HepG2 (cell line): ENCODE measurements around the gene NRG3. TPM values are rescaled to one million over a fixed set of nuclear protein-coding genes. Genes with fewer than 3 reads are reported as not detected.

ENCODE experiments used
- ATAC-seq: fragments of 200-7000 bp; cut with Tn5 transposase; 3 replicates; pipeline ENCODE4 v1.9.1; 2020; ENCODE audit warnings: mild to moderate bottlenecking, moderate library complexity
- BruUV-seq: library from RNA; stranded (reverse); fragments of 400-500 nt; replicated peaks from 2 replicates; lab custom pipeline; 2021; lab: Mats Ljungman, UMichigan
- CTCF ChIA-PET: fragments of 300-600 bp; formaldehyde crosslinking; extraction: SDS; loops from one replicate; lab custom pipeline; 2021; ENCODE audit warnings: low total read pairs, inconsistent platforms, low intra/inter-chr PET ratio; lab: Yijun Ruan, JAX
- POLR2A ChIA-PET: fragments of 350-600 bp; sonication (Branson Sonifier 250); formaldehyde crosslinking; loops from one replicate; lab custom pipeline; 2020; ENCODE audit warnings: antibody characterized with exemption, inconsistent platforms; lab: Yijun Ruan, JAX
- DNase-seq: peaks from one replicate; pipeline ENCODE4 v3.0.0-alpha.2; 2015; ENCODE audit warnings: low spot score
- FAIRE-seq: peaks from 3 replicates; lab custom pipeline; 2011; peaks lifted over from hg19 to GRCh38; lab: Jason Lieb, UNC
- H2AFZ ChIP-seq: one replicate; pipeline ENCODE4 v1.6.1; 2011; ENCODE audit warnings: low read length, inconsistent platforms
- H3K27ac ChIP-seq: fragments of 300-600 bp; 3 replicates; pipeline ENCODE4 v1.8.0; 2011; ENCODE audit warnings: mixed run types, mild to moderate bottlenecking, mixed read lengths, low read length, inconsistent platforms; ENCODE audit not compliant: insufficient read depth; ENCODE audit errors: extremely low read length
- H3K27me3 ChIP-seq, 2 experiments: fragments of 200-600 bp in 1 of 2; 2 replicates in 1 of 2; 3 replicates in 1 of 2; pipeline versions ENCODE4 v1.6.0 to v1.8.0; 2011; ENCODE audit warnings: low read length in 2 of 2, mild to moderate bottlenecking in 2 of 2, moderate library complexity in 2 of 2, inconsistent platforms in 1 of 2; ENCODE audit not compliant: insufficient read depth in 2 of 2, control insufficient read depth in 1 of 2
- H3K36me3 ChIP-seq, 2 experiments: fragments of 200-600 bp in 1 of 2; replicated peaks in 1 of 2; 2 replicates in 1 of 2; 3 replicates in 1 of 2; pipeline versions ENCODE4 v1.5.1 to v1.8.0; 2011; ENCODE audit warnings: low read length in 2 of 2, inconsistent platforms in 1 of 2; ENCODE audit not compliant: insufficient read depth in 2 of 2, control insufficient read depth in 1 of 2
- H3K4me1 ChIP-seq: 2 replicates; pipeline ENCODE4 v1.5.1; 2012; ENCODE audit warnings: low read length, inconsistent platforms; ENCODE audit not compliant: insufficient read depth
- H3K4me2 ChIP-seq: 2 replicates; pipeline ENCODE4 v1.6.0; 2011; ENCODE audit warnings: low read depth, low read length, inconsistent platforms
- H3K4me3 ChIP-seq, 3 experiments: fragments of 200-600 bp in 1 of 3; sonication (generic), shearing (Covaris generic) in 1 of 3; replicated peaks in 1 of 3; 2 replicates each; pipeline ENCODE4 v1.5.1; 2011 to 2016; ENCODE audit warnings: low read length in 3 of 3, inconsistent platforms in 2 of 3, low read depth in 2 of 3, mild to moderate bottlenecking in 2 of 3, control low read depth in 1 of 3, mixed read lengths in 1 of 3; ENCODE audit not compliant: insufficient read depth in 1 of 3
- H3K79me2 ChIP-seq: one replicate; pipeline ENCODE4 v1.6.1; 2011; ENCODE audit warnings: low read length, inconsistent platforms; ENCODE audit not compliant: insufficient read depth
- H3K9ac ChIP-seq: 2 replicates; pipeline ENCODE4 v1.6.0; 2011; ENCODE audit warnings: mild to moderate bottlenecking, low read depth, low read length, inconsistent platforms; ENCODE audit not compliant: insufficient read depth
- H3K9me3 ChIP-seq: 2 replicates; pipeline ENCODE4 v1.5.1; 2012; ENCODE audit warnings: mild to moderate bottlenecking, low read length
- H4K20me1 ChIP-seq: 2 replicates; pipeline ENCODE4 v1.6.0; 2011; ENCODE audit warnings: inconsistent platforms, mild to moderate bottlenecking, low read length, moderate library complexity; ENCODE audit not compliant: insufficient read depth
- ARNT2 ChIP-seq: sonication (generic); formaldehyde crosslinking; IDR thresholded peaks from 2 replicates; pipeline ENCODE4 v1.8.0; 2022; ENCODE audit warnings: mild to moderate bottlenecking, low read depth, missing genetic modification reagents, moderate library complexity
- ATM ChIP-seq: fragments of 450-650 bp; IDR thresholded peaks from 2 replicates; pipeline ENCODE4 v1.7.1; 2017; ENCODE audit warnings: mild to moderate bottlenecking, borderline replicate concordance
- GATA4 ChIP-seq: sonication (generic); IDR thresholded peaks from 2 replicates; pipeline ENCODE4 v1.6.1; 2016; ENCODE audit warnings: antibody characterized with exemption, low read depth, borderline replicate concordance
- MED1 ChIP-seq: sonication (generic); formaldehyde crosslinking; IDR thresholded peaks from 2 replicates; pipeline ENCODE4 v1.4.0; 2020; ENCODE audit warnings: missing genetic modification reagents
- NBN ChIP-seq: fragments of 450-650 bp; conservative IDR thresholded peaks from 2 replicates; pipeline ENCODE4 v1.6.1; 2017
- PAWR ChIP-seq: sonication (generic); formaldehyde crosslinking; IDR thresholded peaks from 2 replicates; pipeline ENCODE4 v1.4.0; 2020; ENCODE audit warnings: missing genetic modification reagents, mild to moderate bottlenecking, borderline replicate concordance
- RBM22 ChIP-seq: fragments of 200-400 bp; formaldehyde crosslinking; optimal IDR thresholded peaks from 2 replicates; pipeline ENCODE3; 2017; ENCODE audit warnings: mild to moderate bottlenecking, low read length, moderate library complexity
- SALL2 ChIP-seq: sonication (generic); formaldehyde crosslinking; IDR thresholded peaks from 2 replicates; pipeline ENCODE4 v1.8.1; 2023; ENCODE audit warnings: mild to moderate bottlenecking, missing genetic modification reagents, inconsistent platforms
- SIN3B ChIP-seq: fragments of 150-350 bp; IDR thresholded peaks from 2 replicates; pipeline ENCODE4 v1.6.1; 2014; ENCODE audit warnings: low read length
- ZBTB1 ChIP-seq: sonication (generic); formaldehyde crosslinking; IDR thresholded peaks from 2 replicates; pipeline ENCODE4 v1.4.0; 2020; ENCODE audit warnings: missing genetic modification reagents, borderline replicate concordance
- ZFP62 ChIP-seq: sonication (generic); formaldehyde crosslinking; IDR thresholded peaks from 2 replicates; pipeline ENCODE4 v1.4.0; 2020; ENCODE audit warnings: missing genetic modification reagents
- ZFX ChIP-seq: sonication (generic); formaldehyde crosslinking; IDR thresholded peaks from 2 replicates; pipeline ENCODE4 v1.4.0; 2020; ENCODE audit warnings: mild to moderate bottlenecking, low read depth, missing genetic modification reagents, moderate library complexity
- ZMAT5 ChIP-seq: sonication (generic); formaldehyde crosslinking; IDR thresholded peaks from 2 replicates; pipeline ENCODE4 v1.5.0; 2020; ENCODE audit warnings: mild to moderate bottlenecking, low read depth, missing genetic modification reagents, borderline replicate concordance
- ZNF264 ChIP-seq: sonication (generic); formaldehyde crosslinking; IDR thresholded peaks from 2 replicates; pipeline ENCODE4 v1.4.0; 2020; ENCODE audit warnings: missing genetic modification reagents
- ZNF296 ChIP-seq: sonication (generic); formaldehyde crosslinking; conservative IDR thresholded peaks from 2 replicates; pipeline ENCODE4 v1.5.0; 2020; ENCODE audit warnings: mild to moderate bottlenecking, missing genetic modification reagents
- ZNF7 ChIP-seq: IDR thresholded peaks from 2 replicates; pipeline ENCODE4 v1.6.1; 2016; ENCODE audit warnings: missing biosample characterization, missing genetic modification reagents
- ZNF703 ChIP-seq: sonication (generic); formaldehyde crosslinking; IDR thresholded peaks from 2 replicates; pipeline ENCODE4 v1.5.1; 2020; ENCODE audit warnings: missing genetic modification reagents, mild to moderate bottlenecking, moderate library complexity, borderline replicate concordance
- ZNF841 ChIP-seq: sonication (generic); formaldehyde crosslinking; IDR thresholded peaks from 2 replicates; pipeline ENCODE4 v1.8.1; 2023; ENCODE audit warnings: missing genetic modification reagents, borderline replicate concordance
- WGBS: methylation state at CpG from one replicate; pipeline ENCODE4 v1.1.6; 2017; ENCODE audit warnings: low lambda C conversion rate; 5-methylcytosine and 5-hydroxymethylcytosine counted together
- in situ Hi-C: cut with HindIII; loops from 2 replicates; pipeline ENCODE4 v1.10.0; 2017; ENCODE audit warnings: low pct_unique_long_range_greater_than_20kb; ENCODE audit not compliant: extremely low pct_ligation_motif_present
- intact Hi-C: fragments of 100-400 bp; cut with micrococcal nuclease; formaldehyde crosslinking; loops from one replicate; pipeline ENCODE4 v1.10.0; 2022; ENCODE audit not compliant: unreplicated experiment
- polyA plus RNA-seq, 8 experiments: library from polyadenylated mRNA; depleted of rRNA in 3 of 8; stranded (reverse) in 7 of 8; unstranded in 1 of 8; fragments of >200 nt; fragmentation: Illumina TruSeq in 4 of 8; extraction: Trizol in 4 of 8; gene quantifications; 2 replicates each; pipeline versions ENCODE4 v1.2.1 to v1.2.3, GENCODE V29; 2011 to 2016; ENCODE audit warnings: low read depth in 4 of 8, missing spikeins in 1 of 8, mixed read lengths in 1 of 8; ENCODE audit not compliant: insufficient read depth in 1 of 8
- total RNA-seq, 5 experiments: library from RNA; depleted of rRNA; stranded (reverse); fragments of >200 nt; fragmentation: Illumina TruSeq; extraction: Trizol; gene quantifications; 2 replicates each; pipeline ENCODE4 v1.2.3, GENCODE V29; 2016; ENCODE audit warnings: low read depth in 1 of 5

Gene NRG3
- total and polyA plus RNA-seq, 2 of the 13 experiments (the other 11 are each of a cell fraction or from before 2014, with no cell fraction given): not detected

- TF ChIP-seq ZMAT5 (CRISPR knock-in tag) (no peak), ZNF296 (CRISPR knock-in tag) (no peak), GATA4 (no peak)
Measured at GRCh38 chr10:82472406-82473335, 597.7 kb downstream of the NRG3 start (continued).

GRCh38 chr10:82477776-82478175 lies 602.8 kb downstream of the NRG3 start:
- 22% methylated on average over 4 of the region's 4 CpGs for WGBS
- no peak overlapping the region for H3K4me3 ChIP-seq
- no peak for ATAC-seq
- no peak overlapping the region for H3K27ac ChIP-seq
- H4K20me1 ChIP-seq: no peaks in the 10 kb centered on the region
- H3K4me1 ChIP-seq: no peaks in the 10 kb centered on the region
- no peak overlapping the region for H2AFZ ChIP-seq
- no peaks in the 10 kb centered on the region for H3K36me3 ChIP-seq
- CTCF ChIA-PET: no interaction called here
- no peak for DNase-seq
- intact Hi-C loops (no loop called here), in situ Hi-C loops (no loop called here)
- POLR2A ChIA-PET: no interaction called here
- H3K9me3 ChIP-seq: peaks cover 85% of the 10 kb centered on the region
- BruUV-seq: no TSS peak
- H3K9ac ChIP-seq: no peak overlapping the region
- no peaks in the 10 kb centered on the region for H3K79me2 ChIP-seq
- TF ChIP-seq ZFP62 (CRISPR knock-in tag) (no peak), RBM22 (no peak), ZNF841 (CRISPR knock-in tag) (no peak), ZNF264 (CRISPR knock-in tag) (no peak), ZBTB1 (no peak), SIN3B (no peak), NBN (no peak), ZNF7 (CRISPR knock-in tag) (no peak), ZFX (CRISPR knock-in tag) (no peak), ARNT2 (no peak), ZNF703 (CRISPR knock-in tag) (no peak), PAWR (CRISPR knock-in tag) (no peak), MED1 (CRISPR knock-in tag) (no peak), ATM (no peak), SALL2 (CRISPR knock-in tag) (no peak)
- no peak overlapping the region for H3K4me2 ChIP-seq
- no peaks in the 10 kb centered on the region for H3K27me3 ChIP-seq
- no peak for FAIRE-seq
